HCT116 (cell line): ENCODE measurements around the gene METRN. TPM values are rescaled to one million over a fixed set of nuclear protein-coding genes. Genes with fewer than 3 reads are reported as not detected.

Experiments
- ATAC-seq: fragments of 200-7000 bp; cut with Tn5 transposase; 2 replicates; pipeline ENCODE4 v1.9.1; 2020; ENCODE audit warnings: mild to moderate bottlenecking, moderate library complexity
- BruUV-seq: library from RNA; stranded (reverse); fragments of 400-500 nt; replicated peaks from 2 replicates; lab custom pipeline; 2021; lab: Mats Ljungman, UMichigan
- CTCF ChIA-PET: fragments of 300-600 bp; sonication (Branson Sonifier 250); formaldehyde crosslinking; loops from one replicate; lab custom pipeline; 2021; ENCODE audit warnings: antibody characterized with exemption; lab: Charles Lee
- POLR2A ChIA-PET: fragments of 300-600, 350-600 bp; sonication (Branson Sonifier 250); formaldehyde crosslinking; loops from one replicate; lab custom pipeline; 2021; ENCODE audit warnings: antibody characterized with exemption; lab: Charles Lee
- RAD21 ChIA-PET, 2 experiments: fragments of 300-600 bp; sonication (Branson Sonifier 250); formaldehyde crosslinking; loops; one replicate each; lab custom pipeline; 2023; ENCODE audit warnings: low total read pairs in 2 of 2; ENCODE audit not compliant: uncharacterized antibody in 2 of 2, unreplicated experiment in 2 of 2, low non-redundant PET in 1 of 2; lab: Charles Lee
- DNase-seq: peaks from one replicate; pipeline ENCODE4 v3.0.0-alpha.2; 2010; ENCODE audit warnings: low read depth, low spot score
- H2AFZ ChIP-seq: fragments of 200-600 bp; shearing (Covaris generic), sonication (generic); 2 replicates; pipeline ENCODE4 v1.6.1; 2017; ENCODE audit warnings: low read depth, mixed run types, mixed read lengths, antibody characterized with exemption, low read length; ENCODE audit not compliant: poor library complexity, severe bottlenecking
- H3K27ac ChIP-seq: 2 replicates; pipeline ENCODE4 v1.5.1; 2012; ENCODE audit warnings: low read depth, low read length
- H3K27me3 ChIP-seq: fragments of 200-600 bp; sonication (generic); 2 replicates; pipeline ENCODE4 v1.6.1; 2016; ENCODE audit warnings: mixed run types, low read length, mixed read lengths; ENCODE audit not compliant: insufficient read depth
- H3K36me3 ChIP-seq, 2 experiments: fragments of 200-500 bp in 1 of 2; fragments of 200-600 bp in 1 of 2; sonication (Bioruptor generic) in 1 of 2; sonication (generic) in 1 of 2; 2 replicates each; pipeline versions ENCODE4 v1.5.1 to v1.6.1; 2014 to 2016; ENCODE audit warnings: low read length in 2 of 2, inconsistent platforms in 1 of 2, mixed read lengths in 1 of 2, mixed run types in 1 of 2; ENCODE audit not compliant: insufficient read depth in 2 of 2, control insufficient read depth in 1 of 2
- H3K4me1 ChIP-seq, 2 experiments: fragments of 200-600 bp in 1 of 2; sonication (generic) in 1 of 2; 2 replicates each; pipeline versions ENCODE4 v1.5.1 to v1.6.1; 2012 to 2017; ENCODE audit warnings: low read length in 2 of 2, inconsistent platforms in 1 of 2, mild to moderate bottlenecking in 1 of 2, mixed read lengths in 1 of 2, mixed run types in 1 of 2, moderate library complexity in 1 of 2; ENCODE audit not compliant: insufficient read depth in 2 of 2, control insufficient read depth in 1 of 2
- H3K4me2 ChIP-seq: fragments of 200-600 bp; sonication (generic); 2 replicates; pipeline ENCODE4 v1.6.1; 2017; ENCODE audit warnings: mixed run types, low read length, mixed read lengths
- H3K4me3 ChIP-seq, 2 experiments: fragments of 200-600 bp in 1 of 2; sonication (generic) in 1 of 2; replicated peaks in 1 of 2; 2 replicates each; pipeline ENCODE4 v1.5.1; 2011 to 2016; ENCODE audit warnings: low read length in 2 of 2, control low read depth in 1 of 2, low read depth in 1 of 2, mild to moderate bottlenecking in 1 of 2, mixed read lengths in 1 of 2, mixed run types in 1 of 2
- H3K79me2 ChIP-seq: fragments of 200-600 bp; sonication (generic); 2 replicates; pipeline ENCODE4 v1.6.1; 2017; ENCODE audit warnings: mild to moderate bottlenecking, mixed run types, low read length, moderate library complexity, mixed read lengths; ENCODE audit not compliant: insufficient read depth
- H3K9ac ChIP-seq: fragments of 200-600 bp; sonication (generic); 2 replicates; pipeline ENCODE4 v1.6.1; 2016; ENCODE audit warnings: low read length, mixed read lengths
- H3K9me2 ChIP-seq: fragments of 200-600 bp; sonication (generic), shearing (Covaris generic); 2 replicates; pipeline ENCODE4 v1.6.1; 2017; ENCODE audit warnings: mixed run types, mild to moderate bottlenecking, moderate library complexity; ENCODE audit not compliant: insufficient read depth
- H3K9me3 ChIP-seq, 2 experiments: fragments of 200-500 bp in 1 of 2; fragments of 200-600 bp in 1 of 2; sonication (Bioruptor generic) in 1 of 2; sonication (generic) in 1 of 2; 2 replicates each; pipeline ENCODE4 v1.6.1; 2014 to 2017; ENCODE audit warnings: low read length in 2 of 2, mixed read lengths in 2 of 2, inconsistent platforms in 1 of 2, low read depth in 1 of 2, mild to moderate bottlenecking in 1 of 2, mixed run types in 1 of 2, moderate library complexity in 1 of 2; ENCODE audit not compliant: control insufficient read depth in 1 of 2, insufficient read depth in 1 of 2
- H4K20me1 ChIP-seq: fragments of 200-600 bp; sonication (generic), shearing (Covaris generic); 2 replicates; pipeline ENCODE4 v1.6.1; 2017; ENCODE audit warnings: mixed run types, mild to moderate bottlenecking, moderate library complexity; ENCODE audit not compliant: insufficient read depth
- ELF1 ChIP-seq: IDR thresholded peaks from 2 replicates; pipeline ENCODE4 v1.6.1; 2012; ENCODE audit warnings: low read depth, borderline replicate concordance
- EZH2phosphoT487 ChIP-seq: fragments of 200-600 bp; IDR thresholded peaks from 2 replicates; pipeline ENCODE4 v1.6.1; 2018; ENCODE audit warnings: antibody characterized with exemption, borderline replicate concordance
- FOSL1 ChIP-seq: IDR thresholded peaks from 2 replicates; pipeline ENCODE4 v1.6.1; 2012; ENCODE audit warnings: low read depth
- POLR2AphosphoS5 ChIP-seq: IDR thresholded peaks from 2 replicates; pipeline ENCODE4 v1.6.1; 2011; ENCODE audit warnings: mild to moderate bottlenecking, low read depth, low read length, moderate library complexity
- RAD21 ChIP-seq: IDR thresholded peaks from 2 replicates; pipeline ENCODE4 v1.6.1; 2012; ENCODE audit warnings: low read depth, mild to moderate bottlenecking
- intact Hi-C: fragments of 100-400 bp; cut with micrococcal nuclease; formaldehyde crosslinking; loops from 2 replicates; pipeline ENCODE4 v1.10.0; 2022
- total RNA-seq: library from RNA; stranded (reverse); gene quantifications from one replicate; pipeline ENCODE4 v1.2.1, GENCODE V29; 2021; ENCODE audit not compliant: unreplicated experiment
- TF ChIP-seq, protein P1 (sequence below): IDR thresholded peaks from 2 replicates; pipeline ENCODE4 v1.6.1; 2012
- TF ChIP-seq, protein P2 (sequence below): IDR thresholded peaks from 2 replicates; pipeline ENCODE4 v1.6.1; 2011; ENCODE audit warnings: mild to moderate bottlenecking, low read length, moderate library complexity; ENCODE audit not compliant: insufficient replicate concordance; ENCODE audit errors: extremely low read depth

Gene METRN
- total RNA-seq, 1 experiment from 2014 or later: 193 TPM

GRCh38 chr16:734981-735881 is 20.3 kb downstream of the METRN start:
- ATAC-seq: no peak
- Histone ChIP-seq H3K27me3 (no peaks in the 10 kb centered on the region), H3K9ac (no peak overlapping the region), H3K27ac (no peak overlapping the region; the same call in 1 of the 2 replicates), H2AFZ (no peak overlapping the region), H3K36me3 (peaks cover 6 to 18% of the 10 kb centered on the region in 2 experiments), H4K20me1 (no peaks in the 10 kb centered on the region), H3K79me2 (peaks cover 8% of the 10 kb centered on the region; the same call in 1 of the 2 replicates), H3K4me3 (no peak overlapping the region), H3K9me2 (no peaks in the 10 kb centered on the region), H3K4me1 (peaks cover 5 to 9% of the 10 kb centered on the region in 2 experiments), H3K4me2 (no peak overlapping the region), H3K9me3 (no peaks in the 10 kb centered on the region)
- no peak for DNase-seq
- ChIA-PET RAD21 (no interaction called here), CTCF (no interaction called here), POLR2A (no interaction called here)
- TF ChIP-seq EZH2phosphoT487 (no peak), FOSL1 (no peak), POLR2AphosphoS5 (no peak), RAD21 (no peak), ELF1 (no peak)
- TF ChIP-seq, protein P1, sequence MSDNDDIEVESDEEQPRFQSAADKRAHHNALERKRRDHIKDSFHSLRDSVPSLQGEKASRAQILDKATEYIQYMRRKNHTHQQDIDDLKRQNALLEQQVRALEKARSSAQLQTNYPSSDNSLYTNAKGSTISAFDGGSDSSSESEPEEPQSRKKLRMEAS: no peak
- TF ChIP-seq, protein P2, sequence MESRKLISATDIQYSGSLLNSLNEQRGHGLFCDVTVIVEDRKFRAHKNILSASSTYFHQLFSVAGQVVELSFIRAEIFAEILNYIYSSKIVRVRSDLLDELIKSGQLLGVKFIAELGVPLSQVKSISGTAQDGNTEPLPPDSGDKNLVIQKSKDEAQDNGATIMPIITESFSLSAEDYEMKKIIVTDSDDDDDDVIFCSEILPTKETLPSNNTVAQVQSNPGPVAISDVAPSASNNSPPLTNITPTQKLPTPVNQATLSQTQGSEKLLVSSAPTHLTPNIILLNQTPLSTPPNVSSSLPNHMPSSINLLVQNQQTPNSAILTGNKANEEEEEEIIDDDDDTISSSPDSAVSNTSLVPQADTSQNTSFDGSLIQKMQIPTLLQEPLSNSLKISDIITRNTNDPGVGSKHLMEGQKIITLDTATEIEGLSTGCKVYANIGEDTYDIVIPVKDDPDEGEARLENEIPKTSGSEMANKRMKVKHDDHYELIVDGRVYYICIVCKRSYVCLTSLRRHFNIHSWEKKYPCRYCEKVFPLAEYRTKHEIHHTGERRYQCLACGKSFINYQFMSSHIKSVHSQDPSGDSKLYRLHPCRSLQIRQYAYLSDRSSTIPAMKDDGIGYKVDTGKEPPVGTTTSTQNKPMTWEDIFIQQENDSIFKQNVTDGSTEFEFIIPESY: no peak
- intact Hi-C loops: no loop called here
- BruUV-seq: no TSS peak
